Upper lobe of left lung (tissue), 6 donors: ENCODE measurements around the gene PAX9. TPM values are rescaled to one million over a fixed set of nuclear protein-coding genes. Genes with fewer than 3 reads are reported as not detected.

Experiments
- ATAC-seq, 2 donors: fragments of 200-7000 bp; cut with Tn5 transposase; one replicate each; pipeline ENCODE4 v1.9.1; 2022; ENCODE audit warnings: mild to moderate bottlenecking in 2 of 2, moderate library complexity in 2 of 2; ENCODE audit not compliant: low FRiP score in 2 of 2
- DNase-seq, 2 donors: peaks; one replicate each; pipeline ENCODE4 v3.0.0-alpha.2; 2019 to 2020
- H3K27ac ChIP-seq, 4 donors: fragments of 200-600 bp; sonication (generic); one replicate each; pipeline ENCODE4 v1.5.1; 2016 to 2019
- H3K27me3 ChIP-seq, 4 donors: fragments of 200-600 bp; sonication (generic); one replicate each; pipeline ENCODE4 v1.5.1; 2017 to 2019
- H3K36me3 ChIP-seq, 4 donors: fragments of 200-600 bp; sonication (generic); one replicate each; pipeline ENCODE4 v1.5.1; 2016 to 2019
- H3K4me1 ChIP-seq, 4 donors: fragments of 200-600 bp; sonication (generic); one replicate each; pipeline ENCODE4 v1.5.1; 2018 to 2019
- H3K4me3 ChIP-seq, 4 donors: fragments of 200-600 bp; sonication (generic); one replicate each; pipeline ENCODE4 v1.5.1; 2017 to 2019; ENCODE audit warnings: mild to moderate bottlenecking in 2 of 4, moderate library complexity in 1 of 4
- H3K9me3 ChIP-seq, 4 donors: fragments of 200-600 bp; sonication (generic); one replicate each; pipeline ENCODE4 v1.5.1; 2018 to 2019
- CTCF ChIP-seq, 6 experiments: fragments of 450-650 bp in 4 of 6; fragments of 200-600 bp in 2 of 6; sonication (generic) in 2 of 6; IDR thresholded peaks; one replicate each; pipeline ENCODE4 v1.5.1; 2016 to 2019; ENCODE audit warnings: antibody characterized with exemption in 6 of 6
- EP300 ChIP-seq, 4 donors: sonication (generic); formaldehyde crosslinking; IDR thresholded peaks; one replicate each; pipeline ENCODE4 v1.5.1; 2017; ENCODE audit warnings: antibody characterized with exemption in 4 of 4, control low read depth in 2 of 4
- POLR2A ChIP-seq, 4 donors: fragments of 450-650 bp; IDR thresholded peaks; one replicate each; pipeline ENCODE4 v1.5.1; 2016 to 2017; ENCODE audit warnings: antibody characterized with exemption in 4 of 4, mild to moderate bottlenecking in 2 of 4
- POLR2AphosphoS5 ChIP-seq, 2 donors: sonication (generic); formaldehyde crosslinking; IDR thresholded peaks; one replicate each; pipeline ENCODE4 v1.5.1; 2017; ENCODE audit warnings: antibody characterized with exemption in 2 of 2
- WGBS, 2 donors: methylation state at CpG; one replicate each; pipeline ENCODE4 v1.1.5; 2017 to 2018; 5-methylcytosine and 5-hydroxymethylcytosine counted together
- total RNA-seq, 6 donors: library from RNA; depleted of rRNA in 4 of 6; stranded (reverse); fragments of >200 nt in 4 of 6; gene quantifications; one replicate each; pipeline versions ENCODE4 v1.1.0 to v1.2.1, GENCODE V29; 2016 to 2021
- donor health status: DM: no; HTN: no; CAD: no; lungs with moderate emphysema.
- donor health status: DM: no; HTN: yes; CAD: no; lungs with severe emphysema.

Gene PAX9
- total RNA-seq, 6 donors from 2014 or later = 0.83 to 12.7 (median 4.7) TPM

DNA sequence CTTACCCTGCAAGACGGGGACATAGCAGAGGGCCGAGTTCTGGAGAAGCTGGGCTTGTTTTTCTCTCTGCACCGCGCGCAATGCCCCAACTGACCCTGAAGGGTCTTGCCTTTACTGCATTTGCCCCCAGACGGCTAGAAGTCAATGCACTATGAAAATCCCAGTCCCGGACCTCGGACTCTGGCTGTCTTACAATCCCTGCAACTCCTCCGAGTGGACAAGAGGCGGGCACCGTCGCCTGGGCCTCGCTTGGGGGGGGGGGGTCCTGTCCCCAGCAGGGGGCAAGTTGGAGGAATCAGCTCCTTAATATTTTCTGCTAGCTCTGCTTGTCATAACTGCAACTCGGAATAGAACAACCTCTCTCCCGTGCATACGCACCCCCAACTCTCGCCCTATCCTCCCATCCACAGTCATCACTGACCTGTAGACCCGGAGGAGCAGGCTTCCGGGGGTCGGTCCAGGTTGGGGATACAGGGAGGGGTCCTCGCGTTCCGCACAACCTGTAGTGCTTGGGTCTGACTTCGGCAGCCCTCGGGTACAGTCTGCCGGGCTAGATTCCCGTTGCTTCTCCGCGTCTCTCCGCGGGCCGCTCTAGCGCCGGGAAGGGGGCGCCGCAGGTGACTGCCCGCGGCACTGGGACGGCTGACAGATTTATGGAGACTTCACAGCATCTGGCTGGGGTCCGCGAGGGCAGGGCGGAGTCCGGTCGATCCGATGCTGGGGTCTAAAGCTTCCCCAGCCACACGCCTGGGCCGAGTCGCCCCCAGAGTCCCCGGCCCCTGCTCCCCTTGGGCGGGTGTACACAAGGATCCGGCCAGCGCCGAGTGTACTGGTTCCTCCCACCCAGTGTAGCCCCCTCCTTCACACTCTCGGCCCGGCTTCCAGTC, 3.3 kb upstream of the PAX9 start:
- Histone ChIP-seq H3K4me1 (peaks cover 32 to 63% (median 54%) of the 10 kb centered on the region in 4 donors), H3K27me3 (peaks cover 4 to 94% (median 70%) of the 10 kb centered on the region in 4 donors), H3K36me3 (no peaks in the 10 kb centered on the region), H3K9me3 (no peaks in the 10 kb centered on the region), H3K4me3 (peak overlapping the region in 2 of 4 donors; percentile 17 to 31), H3K27ac (no peak overlapping the region)
- no peak for TF ChIP-seq POLR2AphosphoS5 (IDR thresholded peaks at IDR 0.05)
- TF ChIP-seq CTCF (IDR thresholded peaks at IDR 0.05) = no peak
- no peak for TF ChIP-seq EP300 (IDR thresholded peaks at IDR 0.05)
- TF ChIP-seq POLR2A (IDR thresholded peaks at IDR 0.05) = no peak
- no peak for ATAC-seq
- DNase-seq = peak in 1 of 2 donors; percentile 72
- WGBS, 2 donors = 9 to 12% methylated on average over 11 to 43 of the region's 55 CpGs

- TF ChIP-seq POLR2AphosphoS5 (IDR thresholded peaks at IDR 0.05) (no peak), CTCF (IDR thresholded peaks at IDR 0.05) (no peak), EP300 (IDR thresholded peaks at IDR 0.05) (no peak)
- Histone ChIP-seq H3K36me3 (no peaks in the 10 kb centered on the region), H3K4me3 (no peak overlapping the region), H3K27me3 (peaks cover 4 to 94% (median 71%) of the 10 kb centered on the region in 4 donors), H3K9me3 (no peaks in the 10 kb centered on the region), H3K27ac (no peak overlapping the region), H3K4me1 (peaks cover 35 to 71% (median 62%) of the 10 kb centered on the region in 4 donors)
- WGBS, 2 donors = 5 to 14% methylated on average over 34 of the region's 35 CpGs
- ATAC-seq (no peak), DNase-seq (peak in 1 of 2 donors; percentile 58)
Observed at GRCh38 chr14:36659010-36659821, 2.4 kb upstream of the PAX9 start.

- Histone ChIP-seq H3K27me3 (peaks cover 2 to 94% (median 66%) of the 10 kb centered on the region in 4 donors), H3K9me3 (no peaks in the 10 kb centered on the region), H3K4me1 (peaks cover 37 to 74% (median 63%) of the 10 kb centered on the region in 4 donors), H3K36me3 (no peaks in the 10 kb centered on the region), H3K4me3 (no peak overlapping the region), H3K27ac (no peak overlapping the region)
- ATAC-seq (no peak), DNase-seq (no peak)
- WGBS, 2 donors = 11% methylated on average over 14 to 19 of the region's 19 CpGs
- TF ChIP-seq POLR2A (IDR thresholded peaks at IDR 0.05) (no peak), POLR2AphosphoS5 (IDR thresholded peaks at IDR 0.05) (no peak), CTCF (IDR thresholded peaks at IDR 0.05) (no peak), EP300 (IDR thresholded peaks at IDR 0.05) (no peak)
Observed at GRCh38 chr14:36659822-36660735, 1.6 kb upstream of the PAX9 start.

DNA sequence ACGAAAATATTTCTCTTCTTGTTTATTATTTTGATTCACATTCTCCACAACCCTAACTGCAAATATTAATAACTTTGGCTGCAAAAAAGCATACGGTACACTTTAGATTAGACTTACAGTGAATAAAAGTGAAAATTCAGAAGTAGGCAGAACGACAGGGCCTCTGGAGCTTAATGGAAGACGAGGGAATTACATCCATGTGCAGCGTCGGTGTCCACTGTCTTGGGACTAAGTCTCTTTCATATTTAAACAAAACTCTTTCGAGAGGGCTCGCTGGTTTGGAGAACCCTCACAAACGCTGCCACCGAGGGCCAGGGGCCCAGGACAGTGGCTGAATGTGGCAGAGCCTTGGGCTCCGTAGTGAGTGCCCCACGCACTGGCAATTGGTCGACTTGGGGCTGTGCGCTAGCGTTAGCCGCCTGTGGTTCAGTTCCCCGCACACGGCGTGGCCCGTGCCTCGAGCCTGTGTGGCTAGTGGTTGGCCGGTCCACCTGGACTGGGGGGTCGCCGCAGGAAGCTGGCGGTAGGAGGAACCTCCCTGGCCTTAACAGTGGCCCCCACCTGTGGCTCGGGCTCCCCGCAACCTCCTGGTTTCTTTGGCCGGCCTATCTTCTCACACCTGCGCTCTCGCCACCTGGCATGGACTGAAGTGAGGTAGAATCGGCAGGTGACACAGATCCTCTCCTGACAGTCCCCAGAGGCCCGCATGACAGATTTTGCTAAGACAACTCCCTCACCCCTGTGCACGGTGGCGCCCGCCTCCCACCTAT, 739 bp upstream of the PAX9 start:
- no peaks in the 10 kb centered on the region for H3K36me3 ChIP-seq
- no peaks in the 10 kb centered on the region for H3K9me3 ChIP-seq
- H3K27ac ChIP-seq = no peak overlapping the region
- TF ChIP-seq POLR2A (IDR thresholded peaks at IDR 0.05) (no peak), POLR2AphosphoS5 (IDR thresholded peaks at IDR 0.05) (no peak), CTCF (IDR thresholded peaks at IDR 0.05) (no peak)
- peaks cover 0 to 90% (median 63%) of the 10 kb centered on the region in 4 donors for H3K27me3 ChIP-seq
- H3K4me3 ChIP-seq = peak overlapping the region in 3 of 4 donors; percentile 25 to 43 (median 37)
- peaks cover 38 to 69% (median 63%) of the 10 kb centered on the region in 4 donors for H3K4me1 ChIP-seq
- 6 to 9% methylated on average over 26 to 28 of the region's 35 CpGs for WGBS, 2 donors
- ATAC-seq = no peak
- peak in 1 of 2 donors; percentile 72 for DNase-seq
